Hepatocyte (in vitro differentiated cells): ENCODE results near the gene ELFN1. TPM values are rescaled to one million over a fixed set of nuclear protein-coding genes. Genes with fewer than 3 reads are reported as not detected.

Source experiments
- DNase-seq: peaks from one replicate; pipeline ENCODE4 v3.0.0-alpha.2; 2016; ENCODE audit warnings: low spot score
- H2AFZ ChIP-seq: fragments of 200-600 bp; sonication (generic); 2 replicates; pipeline ENCODE4 v1.6.0; 2016; ENCODE audit warnings: antibody characterized with exemption, mild to moderate bottlenecking
- H3K27ac ChIP-seq: fragments of 200-600 bp; sonication (generic); 2 replicates; pipeline ENCODE4 v1.5.1; 2016; ENCODE audit warnings: mild to moderate bottlenecking
- H3K27me3 ChIP-seq: fragments of 200-600 bp; sonication (generic); 2 replicates; pipeline ENCODE4 v1.6.1; 2016
- H3K36me3 ChIP-seq: fragments of 200-600 bp; sonication (generic); replicated peaks from 2 replicates; pipeline ENCODE4 v1.5.1; 2016; ENCODE audit warnings: low read depth; ENCODE audit not compliant: insufficient read depth
- H3K4me1 ChIP-seq: fragments of 200-600 bp; sonication (generic); 2 replicates; pipeline ENCODE4 v1.5.1; 2016; ENCODE audit warnings: mild to moderate bottlenecking, moderate library complexity; ENCODE audit not compliant: insufficient read depth
- H3K4me2 ChIP-seq: fragments of 200-600 bp; sonication (generic); 2 replicates; pipeline ENCODE4 v1.6.0; 2016
- H3K4me3 ChIP-seq: fragments of 200-600 bp; sonication (generic); 2 replicates; pipeline ENCODE4 v1.5.1; 2016; ENCODE audit warnings: mild to moderate bottlenecking
- H3K79me2 ChIP-seq: fragments of 200-600 bp; sonication (generic); 2 replicates; pipeline ENCODE4 v1.6.0; 2017; ENCODE audit warnings: mild to moderate bottlenecking
- H3K9me2 ChIP-seq: fragments of 200-600 bp; sonication (generic); replicated peaks from 2 replicates; pipeline ENCODE4 v1.6.0; 2017; ENCODE audit warnings: mild to moderate bottlenecking; ENCODE audit not compliant: insufficient read depth
- H3K9me3 ChIP-seq: fragments of 200-600 bp; sonication (generic); 2 replicates; pipeline ENCODE4 v1.5.1; 2016; ENCODE audit warnings: low read depth, mild to moderate bottlenecking
- H4K20me1 ChIP-seq: fragments of 200-600 bp; sonication (generic); 2 replicates; pipeline ENCODE4 v1.6.0; 2016; ENCODE audit warnings: mild to moderate bottlenecking; ENCODE audit not compliant: insufficient read depth, poor library complexity, severe bottlenecking
- EZH2 ChIP-seq: fragments of 200-600 bp; sonication (generic); IDR thresholded peaks from 2 replicates; pipeline ENCODE4 v1.6.1; 2016; ENCODE audit warnings: antibody characterized with exemption, mild to moderate bottlenecking, borderline replicate concordance
- EZH2phosphoT487 ChIP-seq: fragments of 200-600 bp; sonication (generic); IDR thresholded peaks from one replicate; pipeline ENCODE4 v1.6.1; 2018; ENCODE audit warnings: antibody characterized with exemption, mild to moderate bottlenecking, low read depth, moderate library complexity; ENCODE audit not compliant: unreplicated experiment, severe bottlenecking
- WGBS: methylation state at CpG from one replicate; pipeline ENCODE4 v1.1.6; 2016; ENCODE audit warnings: low lambda C conversion rate; ENCODE audit errors: missing lambda C conversion rate; 5-methylcytosine and 5-hydroxymethylcytosine counted together
- polyA plus RNA-seq: library from polyadenylated mRNA; unstranded; fragments of >200 nt; fragmentation: Nextera tagmentation; extraction: Ambion mirVana; gene quantifications from 2 replicates; pipeline ENCODE4 v1.2.1, GENCODE V29; 2016
- total RNA-seq: library from RNA; depleted of rRNA; stranded (reverse); fragments of >200 nt; gene quantifications from 2 replicates; pipeline ENCODE4 v1.2.3, GENCODE V29; 2014
- TF ChIP-seq, protein P1 (sequence below): fragments of 200-600 bp; sonication (generic); IDR thresholded peaks from 2 replicates; pipeline ENCODE4 v1.5.1; 2016; ENCODE audit warnings: antibody characterized with exemption, mild to moderate bottlenecking; ENCODE audit not compliant: poor library complexity

The ELFN1 gene
- total and polyA plus RNA-seq, 2 experiments from 2014 or later = 3.6 to 5.5 TPM

DNA sequence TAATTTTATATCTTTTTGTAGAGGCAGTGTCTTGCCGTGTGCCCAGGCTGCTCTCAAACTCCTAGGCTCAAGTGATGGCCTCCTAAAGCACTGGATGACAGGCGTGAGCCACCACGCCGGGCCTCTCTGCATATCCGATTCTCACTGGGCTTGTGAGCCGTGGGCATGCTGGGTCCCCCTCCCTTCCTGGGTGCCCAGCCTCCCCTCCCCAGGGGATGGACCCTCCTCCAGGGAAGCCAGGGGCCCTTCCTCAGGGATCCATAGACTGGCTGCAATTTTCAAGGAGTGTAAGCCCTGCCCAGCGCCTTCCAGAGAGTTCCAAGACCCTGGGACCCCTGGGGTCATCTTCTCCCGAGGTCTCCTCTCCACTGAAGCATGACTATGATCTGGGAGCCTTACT, 23.7 kb upstream of the ELFN1 start:
- DNase-seq = no peak
- Histone ChIP-seq H4K20me1 (no peaks in the 10 kb centered on the region), H3K27ac (no peak overlapping the region), H3K4me3 (no peak overlapping the region), H3K4me2 (no peak overlapping the region), H3K27me3 (no peaks in the 10 kb centered on the region), H3K36me3 (no peaks in the 10 kb centered on the region), H2AFZ (no peak overlapping the region), H3K9me3 (no peaks in the 10 kb centered on the region), H3K4me1 (no peaks in the 10 kb centered on the region), H3K9me2 (no peaks in the 10 kb centered on the region), H3K79me2 (no peaks in the 10 kb centered on the region)
- 92% methylated on average over 7 of the region's 8 CpGs for WGBS
- TF ChIP-seq EZH2 (no peak), EZH2phosphoT487 (no peak)
- TF ChIP-seq, protein P1, sequence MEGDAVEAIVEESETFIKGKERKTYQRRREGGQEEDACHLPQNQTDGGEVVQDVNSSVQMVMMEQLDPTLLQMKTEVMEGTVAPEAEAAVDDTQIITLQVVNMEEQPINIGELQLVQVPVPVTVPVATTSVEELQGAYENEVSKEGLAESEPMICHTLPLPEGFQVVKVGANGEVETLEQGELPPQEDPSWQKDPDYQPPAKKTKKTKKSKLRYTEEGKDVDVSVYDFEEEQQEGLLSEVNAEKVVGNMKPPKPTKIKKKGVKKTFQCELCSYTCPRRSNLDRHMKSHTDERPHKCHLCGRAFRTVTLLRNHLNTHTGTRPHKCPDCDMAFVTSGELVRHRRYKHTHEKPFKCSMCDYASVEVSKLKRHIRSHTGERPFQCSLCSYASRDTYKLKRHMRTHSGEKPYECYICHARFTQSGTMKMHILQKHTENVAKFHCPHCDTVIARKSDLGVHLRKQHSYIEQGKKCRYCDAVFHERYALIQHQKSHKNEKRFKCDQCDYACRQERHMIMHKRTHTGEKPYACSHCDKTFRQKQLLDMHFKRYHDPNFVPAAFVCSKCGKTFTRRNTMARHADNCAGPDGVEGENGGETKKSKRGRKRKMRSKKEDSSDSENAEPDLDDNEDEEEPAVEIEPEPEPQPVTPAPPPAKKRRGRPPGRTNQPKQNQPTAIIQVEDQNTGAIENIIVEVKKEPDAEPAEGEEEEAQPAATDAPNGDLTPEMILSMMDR = no peak

DNA sequence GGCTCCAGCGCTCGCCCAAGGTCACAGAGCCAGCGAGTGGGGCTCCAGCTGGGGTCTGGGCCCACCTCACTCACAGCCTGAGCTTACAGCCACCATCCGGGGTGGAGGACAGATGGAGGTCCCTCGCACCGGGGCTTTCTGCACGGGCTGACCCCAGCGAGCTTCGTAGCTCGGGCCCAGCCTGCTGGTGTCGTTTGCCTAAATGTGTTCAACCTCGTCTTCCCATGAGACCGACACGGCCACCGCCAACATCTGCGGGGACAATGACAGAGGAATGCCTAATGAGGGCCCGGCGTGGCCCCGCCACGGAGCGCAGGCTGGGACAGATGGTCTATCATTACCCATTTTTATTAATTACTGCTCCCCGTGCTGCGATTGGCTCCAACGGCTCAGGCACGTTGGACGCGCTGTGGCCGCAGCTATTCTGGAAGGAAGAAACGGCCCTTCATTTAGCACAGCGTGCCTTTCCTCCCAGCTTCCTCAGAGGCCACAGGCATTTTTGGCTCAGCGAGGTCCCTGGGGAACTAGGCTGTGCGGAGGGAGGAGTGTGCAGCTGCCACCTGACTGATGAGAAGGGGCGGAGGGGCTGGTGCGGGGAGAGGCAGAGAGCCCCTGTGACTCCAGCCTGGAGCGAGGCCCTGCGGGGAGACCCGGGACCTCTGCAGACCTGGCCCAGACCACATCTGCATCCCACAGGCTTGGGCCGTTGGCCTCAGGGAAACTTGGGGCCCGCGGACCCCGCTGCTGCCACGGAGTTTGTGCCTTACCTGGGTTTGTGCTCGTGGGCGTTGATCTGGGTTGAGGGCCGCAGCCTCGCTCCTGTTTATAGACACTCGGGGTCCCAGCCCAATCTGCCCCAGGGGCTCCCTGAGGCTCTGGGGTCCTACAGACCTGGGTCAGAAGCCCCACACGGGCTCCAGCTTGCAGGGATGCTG, 22.9 kb upstream of the ELFN1 start:
- Histone ChIP-seq H3K4me1 (no peaks in the 10 kb centered on the region), H3K27me3 (no peaks in the 10 kb centered on the region), H2AFZ (no peak overlapping the region), H3K36me3 (no peaks in the 10 kb centered on the region), H4K20me1 (no peaks in the 10 kb centered on the region), H3K4me2 (no peak overlapping the region), H3K79me2 (no peaks in the 10 kb centered on the region), H3K4me3 (no peak overlapping the region), H3K9me2 (no peaks in the 10 kb centered on the region), H3K27ac (no peak overlapping the region), H3K9me3 (no peaks in the 10 kb centered on the region)
- TF ChIP-seq EZH2phosphoT487 = no peak
- TF ChIP-seq, protein P1 = no peak
- no peak for TF ChIP-seq EZH2
- DNase-seq = no peak
- 90% methylated on average over 48 of the region's 48 CpGs for WGBS

DNA sequence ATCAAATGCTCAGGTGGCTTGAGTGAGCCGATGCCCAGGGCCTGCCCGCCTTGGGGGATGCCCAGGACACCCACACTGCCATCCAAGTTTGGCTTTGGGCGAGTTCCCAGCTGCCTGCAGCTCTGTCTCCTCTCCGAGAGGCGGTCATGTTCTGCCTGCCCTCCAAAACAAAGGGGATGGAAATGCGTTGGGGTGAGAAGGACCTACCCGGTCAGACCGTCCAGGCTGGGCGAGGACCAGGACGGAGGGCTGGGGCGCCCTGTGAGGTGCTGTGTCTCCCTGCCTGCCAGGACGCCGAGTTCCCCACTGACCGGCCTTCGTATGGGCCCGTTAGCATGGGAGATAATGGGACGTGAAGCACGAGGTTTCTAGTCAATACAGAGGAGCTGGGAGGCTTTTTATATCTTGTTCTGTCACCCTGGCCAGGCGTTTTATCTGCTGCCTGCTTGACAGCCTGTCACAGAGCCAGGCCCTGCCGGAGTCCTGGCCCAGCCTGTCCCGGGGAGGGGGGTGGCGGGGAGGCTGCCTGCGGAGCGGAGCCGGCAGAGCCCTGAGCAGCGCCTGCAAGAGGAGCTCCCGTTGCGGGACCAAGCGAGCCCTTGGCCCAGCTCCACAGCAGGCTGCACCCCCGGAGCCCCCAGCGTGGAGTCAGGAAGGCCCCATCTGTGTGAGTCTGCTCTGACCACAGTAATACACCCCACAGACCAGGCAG, 22.0 kb upstream of the ELFN1 start:
- H4K20me1 ChIP-seq = no peaks in the 10 kb centered on the region
- H3K4me3 ChIP-seq = no peak overlapping the region
- WGBS = 53% methylated on average over 31 of the region's 31 CpGs
- H3K79me2 ChIP-seq = no peaks in the 10 kb centered on the region
- no peaks in the 10 kb centered on the region for H3K9me2 ChIP-seq
- DNase-seq = no peak
- H3K9me3 ChIP-seq = no peaks in the 10 kb centered on the region
- no peaks in the 10 kb centered on the region for H3K36me3 ChIP-seq
- TF ChIP-seq EZH2 (no peak), EZH2phosphoT487 (no peak)
- TF ChIP-seq, protein P1 = no peak
- no peak overlapping the region for H3K27ac ChIP-seq
- H3K4me2 ChIP-seq = peak overlapping the region; percentile 8
- no peak overlapping the region for H2AFZ ChIP-seq
- H3K27me3 ChIP-seq = no peaks in the 10 kb centered on the region
- H3K4me1 ChIP-seq = no peaks in the 10 kb centered on the region
